NCI-H460 (cell line): Measurements from ENCODE around the gene PI4KA. TPM values are rescaled to one million over a fixed set of nuclear protein-coding genes. Genes with fewer than 3 reads are reported as not detected.
"Not testable (repeated sequence)": the region's sequence is repeated elsewhere in the genome, so short reads cannot be mapped to it uniquely, and the experiment has no call there.

Source experiments
- DNase-seq: peaks from one replicate; pipeline ENCODE4 v3.0.0-alpha.2; 2016; ENCODE audit warnings: low read depth; ENCODE audit errors: extremely low read depth
- total RNA-seq: library from RNA; depleted of rRNA; stranded (reverse); fragments of >200 nt; shearing (Covaris generic); gene quantifications from 2 replicates; pipeline ENCODE4 v1.2.3, GENCODE V29; 2014

The PI4KA gene
- total RNA-seq, 1 experiment from 2014 or later: 24.6 TPM

- DNase-seq: not testable (repeated sequence)
Observed at GRCh38 chr22:20732431-20732830, 126.2 kb downstream of the PI4KA start.

- no peak for DNase-seq
Observed at GRCh38 chr22:20729194-20729593, 129.4 kb downstream of the PI4KA start.

- DNase-seq: no peak
Observed at GRCh38 chr22:20728523-20729190, 130.0 kb downstream of the PI4KA start.

GRCh38 chr22:20727118-20728015 is 131.2 kb downstream of the PI4KA start:
- DNase-seq: no peak

GRCh38 chr22:20725987-20726558 is 132.5 kb downstream of the PI4KA start:
- no peak for DNase-seq

GRCh38 chr22:20724676-20725454 is 133.7 kb downstream of the PI4KA start:
- no peak for DNase-seq

- no peak for DNase-seq
Observed at GRCh38 chr22:20721409-20722218, 137.0 kb downstream of the PI4KA start.

- DNase-seq: no peak
Observed at GRCh38 chr22:20720692-20721408, 137.8 kb downstream of the PI4KA start.

- not testable (repeated sequence) for DNase-seq
Observed at GRCh38 chr22:20718727-20719126, 139.9 kb downstream of the PI4KA start.

- not testable (repeated sequence) for DNase-seq
Observed at GRCh38 chr22:20717981-20718380, 140.6 kb downstream of the PI4KA start.

GRCh38 chr22:20717213-20717866 is 141.3 kb downstream of the PI4KA start:
- DNase-seq: not testable (repeated sequence)

GRCh38 chr22:20713116-20713515 is 145.5 kb downstream of the PI4KA start:
- not testable (repeated sequence) for DNase-seq

GRCh38 chr22:20709966-20710365 is 148.6 kb downstream of the PI4KA start:
- not testable (repeated sequence) for DNase-seq

- DNase-seq: not testable (repeated sequence)
Observed at GRCh38 chr22:20707549-20708118, 151.0 kb downstream of the PI4KA start.

- not testable (repeated sequence) for DNase-seq
Observed at GRCh38 chr22:20703816-20704609, 154.6 kb downstream of the PI4KA start.

GRCh38 chr22:20703414-20703806 is 155.2 kb downstream of the PI4KA start:
- not testable (repeated sequence) for DNase-seq
